PC-3 (cell line): ENCODE measurements around the gene PRIMA1.

Experiments
- CTCF ChIP-seq: fragments of 300-600 bp; sonication (generic); conservative IDR thresholded peaks from 2 replicates; pipeline ENCODE4 v1.5.1; 2017; ENCODE audit warnings: antibody characterized with exemption, low read depth, mild to moderate bottlenecking, low read length
- EZH2 ChIP-seq: fragments of 300-600 bp; sonication (generic); IDR thresholded peaks from one replicate; pipeline ENCODE4 v1.6.1; 2017; ENCODE audit warnings: antibody characterized with exemption, mild to moderate bottlenecking, low read length; ENCODE audit not compliant: unreplicated experiment
- EZH2phosphoT487 ChIP-seq: fragments of 300-600 bp; sonication (generic); IDR thresholded peaks from 2 replicates; pipeline ENCODE4 v1.6.1; 2018; ENCODE audit warnings: mild to moderate bottlenecking, antibody characterized with exemption, low read length, borderline replicate concordance

- TF ChIP-seq CTCF: no peak
- no peak for TF ChIP-seq EZH2
- no peak for TF ChIP-seq EZH2phosphoT487
Observed at GRCh38 chr14:93727917-93728650, 60.2 kb downstream of the PRIMA1 start.
